ENCODE measurements around the gene CERS5.

Gene CERS5

GRCh38 chr12:50088577-50089335 lies 78.4 kb downstream of the CERS5 start:
- Histone ChIP-seq H3K27ac (no peak overlapping the region), H3K79me2 (peaks cover 9% of the 10 kb centered on the region), H3K9ac (no peak overlapping the region), H2AFZ (no peak overlapping the region), H3K27me3 (ENCODE audit: control insufficient read depth, insufficient read depth, low read length) (no peaks in the 10 kb centered on the region), H3K36me3 (ENCODE audit: control insufficient read depth, insufficient read depth, low read length) (no peaks in the 10 kb centered on the region), H3K4me1 (peaks cover 11% of the 10 kb centered on the region), H3K4me3 (ENCODE audit: low read depth, low read length) (no peak overlapping the region), H3K9me3 (ENCODE audit: control insufficient read depth, low read length) (no peaks in the 10 kb centered on the region), H3K4me2 (ENCODE audit: low read length) (no peak overlapping the region)
- TF ChIP-seq CTCF (IDR thresholded peaks at IDR 0.05), result peak; percentile 85

DNA sequence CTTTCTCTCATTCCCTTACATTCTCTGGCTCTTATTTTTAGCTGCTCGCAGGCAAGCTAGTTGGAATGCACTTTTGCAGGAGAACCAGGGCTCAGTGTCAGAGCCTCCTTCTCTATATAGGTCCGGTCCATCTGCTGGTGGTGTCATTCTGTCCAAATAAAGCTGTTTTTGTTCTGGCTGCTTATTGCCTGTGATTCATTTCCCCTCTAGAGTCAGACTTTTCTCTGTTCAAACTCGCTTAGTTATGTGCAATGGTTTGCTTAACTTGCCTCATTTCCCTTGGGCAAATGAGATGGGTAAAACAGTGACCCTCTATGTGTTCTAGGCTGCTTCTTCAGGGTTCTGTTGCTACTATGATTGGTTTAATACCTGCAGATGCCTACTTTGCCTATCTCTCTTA lies 79.2 kb downstream of the CERS5 start:
- TF ChIP-seq CTCF (IDR thresholded peaks at IDR 0.05), result no peak
- Histone ChIP-seq H3K27ac (no peak overlapping the region), H3K36me3 (ENCODE audit: control insufficient read depth, insufficient read depth, low read length) (no peaks in the 10 kb centered on the region), H3K4me2 (ENCODE audit: low read length) (no peak overlapping the region), H3K4me1 (peaks cover 11% of the 10 kb centered on the region), H3K79me2 (peaks cover 9% of the 10 kb centered on the region), H2AFZ (no peak overlapping the region), H3K9ac (no peak overlapping the region), H3K27me3 (ENCODE audit: control insufficient read depth, insufficient read depth, low read length) (no peaks in the 10 kb centered on the region), H3K4me3 (ENCODE audit: low read depth, low read length) (no peak overlapping the region), H3K9me3 (ENCODE audit: control insufficient read depth, low read length) (no peaks in the 10 kb centered on the region)

- no peak for TF ChIP-seq CTCF (IDR thresholded peaks at IDR 0.05)
- H3K4me3 ChIP-seq (ENCODE audit: low read depth, low read length), result no peak overlapping the region
- no peaks in the 10 kb centered on the region for H3K27me3 ChIP-seq (ENCODE audit: control insufficient read depth, insufficient read depth, low read length)
- H3K79me2 ChIP-seq, result peaks cover 9% of the 10 kb centered on the region
- H3K9ac ChIP-seq, result no peak overlapping the region
- no peaks in the 10 kb centered on the region for H3K36me3 ChIP-seq (ENCODE audit: control insufficient read depth, insufficient read depth, low read length)
- H3K27ac ChIP-seq, result peak overlapping the region; percentile 93
- H3K9me3 ChIP-seq (ENCODE audit: control insufficient read depth, low read length), result no peaks in the 10 kb centered on the region
- H2AFZ ChIP-seq, result no peak overlapping the region
- H3K4me2 ChIP-seq (ENCODE audit: low read length), result no peak overlapping the region
- H3K4me1 ChIP-seq, result peaks cover 11% of the 10 kb centered on the region
Observed at GRCh38 chr12:50087151-50087550, 80.0 kb downstream of the CERS5 start.

DNA sequence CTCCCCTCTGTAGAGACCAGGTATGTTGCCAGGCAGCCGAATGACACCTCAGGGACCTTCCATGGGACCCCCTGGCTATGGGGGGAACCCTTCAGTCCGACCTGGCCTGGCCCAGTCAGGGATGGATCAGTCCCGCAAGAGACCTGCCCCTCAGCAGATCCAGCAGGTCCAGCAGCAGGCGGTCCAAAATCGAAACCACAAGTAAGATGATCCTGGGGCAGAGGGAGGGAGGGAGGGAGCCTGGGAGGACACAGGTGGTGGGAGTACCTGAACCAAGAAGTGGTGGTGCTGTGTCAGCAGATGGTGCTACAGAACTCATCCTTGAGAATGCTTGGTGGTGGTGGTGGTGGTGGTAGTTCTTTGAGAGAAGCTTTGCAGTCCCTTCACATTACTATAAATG lies 81.0 kb downstream of the CERS5 start:
- no peaks in the 10 kb centered on the region for H3K36me3 ChIP-seq (ENCODE audit: control insufficient read depth, insufficient read depth, low read length)
- H2AFZ ChIP-seq, result peak overlapping the region; percentile 84
- H3K4me1 ChIP-seq, result peaks cover 11% of the 10 kb centered on the region
- H3K9me3 ChIP-seq (ENCODE audit: control insufficient read depth, low read length), result no peaks in the 10 kb centered on the region
- peaks cover 7% of the 10 kb centered on the region for H3K79me2 ChIP-seq
- H3K27me3 ChIP-seq (ENCODE audit: control insufficient read depth, insufficient read depth, low read length), result no peaks in the 10 kb centered on the region
- peak overlapping the region; percentile 79 for H3K4me3 ChIP-seq (ENCODE audit: low read depth, low read length)
- H3K27ac ChIP-seq, result peak overlapping the region; percentile 93
- no peak overlapping the region for H3K9ac ChIP-seq
- no peak for TF ChIP-seq CTCF (IDR thresholded peaks at IDR 0.05)
- H3K4me2 ChIP-seq (ENCODE audit: low read length), result peak overlapping the region; percentile 73

- Histone ChIP-seq H3K36me3 (ENCODE audit: control insufficient read depth, insufficient read depth, low read length) (no peaks in the 10 kb centered on the region), H2AFZ (peak overlapping the region; percentile 84), H3K27me3 (ENCODE audit: control insufficient read depth, insufficient read depth, low read length) (no peaks in the 10 kb centered on the region), H3K4me2 (ENCODE audit: low read length) (peak overlapping the region; percentile 73), H3K9me3 (ENCODE audit: control insufficient read depth, low read length) (no peaks in the 10 kb centered on the region), H3K9ac (no peak overlapping the region), H3K4me1 (peaks cover 11% of the 10 kb centered on the region), H3K79me2 (peaks cover 7% of the 10 kb centered on the region), H3K4me3 (ENCODE audit: low read depth, low read length) (peak overlapping the region; percentile 79), H3K27ac (peak overlapping the region; percentile 93)
- TF ChIP-seq CTCF (IDR thresholded peaks at IDR 0.05), result no peak
Observed at GRCh38 chr12:50085615-50086072, 81.5 kb downstream of the CERS5 start.
